ENCODE results near the gene PXK.

- TF ChIP-seq CTCF (IDR thresholded peaks at IDR 0.05; ENCODE audit: poor library complexity), result no peak
- no peak for TF ChIP-seq EZH2 (IDR thresholded peaks at IDR 0.05; ENCODE audit: borderline replicate concordance)
- no peak for TF ChIP-seq EZH2phosphoT487 (IDR thresholded peaks at IDR 0.05; ENCODE audit: low read depth, severe bottlenecking, unreplicated experiment)
These were observed 24.0 kb upstream of the PXK start for GRCh38 chr3:58308728-58309127.

Measured in hepatocyte (in vitro differentiated cells).